Neural progenitor cell (in vitro differentiated cells): ENCODE results near the gene SLC6A13. TPM values are rescaled to one million over a fixed set of nuclear protein-coding genes. Genes with fewer than 3 reads are reported as not detected.

ENCODE experiments used
- DNase-seq: peaks from one replicate; pipeline ENCODE4 v3.0.0-alpha.2; 2016; ENCODE audit warnings: low spot score
- H2AFZ ChIP-seq: fragments of 200-600 bp; sonication (generic); replicated peaks from 2 replicates; pipeline ENCODE4 v1.6.1; 2016; ENCODE audit warnings: antibody characterized with exemption
- H3F3A ChIP-seq: fragments of 200-600 bp; sonication (generic); 2 replicates; pipeline ENCODE4 v1.6.1; 2016; ENCODE audit warnings: antibody characterized with exemption, low read depth
- H3K27ac ChIP-seq: fragments of 200-600 bp; sonication (generic); 2 replicates; pipeline ENCODE4 v1.5.1; 2016; ENCODE audit warnings: mild to moderate bottlenecking
- H3K27me3 ChIP-seq: fragments of 200-600 bp; sonication (generic); 2 replicates; pipeline ENCODE4 v1.6.1; 2016; ENCODE audit warnings: mild to moderate bottlenecking, moderate library complexity
- H3K36me3 ChIP-seq: fragments of 200-600 bp; sonication (generic); 2 replicates; pipeline ENCODE4 v1.5.1; 2016
- H3K4me1 ChIP-seq: fragments of 200-600 bp; sonication (generic); 2 replicates; pipeline ENCODE4 v1.6.1; 2016; ENCODE audit warnings: mixed run types
- H3K4me2 ChIP-seq: fragments of 200-600 bp; sonication (generic); 2 replicates; pipeline ENCODE4 v1.6.1; 2016
- H3K4me3 ChIP-seq: fragments of 200-600 bp; sonication (generic); 2 replicates; pipeline ENCODE4 v1.5.1; 2016
- H3K79me2 ChIP-seq: fragments of 200-600 bp; sonication (generic); 2 replicates; pipeline ENCODE4 v1.6.1; 2016; ENCODE audit warnings: low read depth
- H3K9ac ChIP-seq: fragments of 200-600 bp; sonication (generic); 2 replicates; pipeline ENCODE4 v1.6.1; 2016
- H3K9me3 ChIP-seq: fragments of 200-600 bp; sonication (generic); 2 replicates; pipeline ENCODE4 v1.5.1; 2016; ENCODE audit warnings: low read depth
- H4K20me1 ChIP-seq: fragments of 200-600 bp; sonication (generic); 2 replicates; pipeline ENCODE4 v1.6.1; 2016; ENCODE audit warnings: low read depth
- H3K27ac Mint-ChIP-seq: 3 replicates; pipeline ENCODE4 v1.8.0; 2021; ENCODE audit warnings: mixed read lengths
- H3K27me3 Mint-ChIP-seq: 2 replicates; pipeline ENCODE4 v1.8.0; 2022; ENCODE audit warnings: low read depth, mild to moderate bottlenecking, inconsistent platforms, moderate library complexity, mixed read lengths; ENCODE audit not compliant: insufficient read depth
- H3K36me3 Mint-ChIP-seq: 3 replicates; pipeline ENCODE4 v1.8.0; 2021; ENCODE audit warnings: mixed read lengths
- H3K4me1 Mint-ChIP-seq: 3 replicates; pipeline ENCODE4 v1.8.0; 2021; ENCODE audit warnings: mixed read lengths
- H3K4me3 Mint-ChIP-seq: 3 replicates; pipeline ENCODE4 v1.8.0; 2021; ENCODE audit warnings: mild to moderate bottlenecking, moderate library complexity, mixed read lengths
- H3K9me3 Mint-ChIP-seq: 3 replicates; pipeline ENCODE4 v1.8.0; 2020; ENCODE audit warnings: mixed read lengths
- EZH2 ChIP-seq: fragments of 200-600 bp; sonication (generic); IDR thresholded peaks from 2 replicates; pipeline ENCODE4 v1.6.1; 2017; ENCODE audit warnings: antibody characterized with exemption, mild to moderate bottlenecking, moderate library complexity
- EZH2phosphoT487 ChIP-seq: fragments of 200-600 bp; sonication (generic); IDR thresholded peaks from 2 replicates; pipeline ENCODE4 v1.6.1; 2017; ENCODE audit warnings: antibody characterized with exemption
- total RNA-seq: library from RNA; depleted of rRNA; stranded (reverse); fragments of >200 nt; gene quantifications from 2 replicates; pipeline ENCODE4 v1.2.3, GENCODE V29; 2015; ENCODE audit warnings: low replicate concordance
- TF ChIP-seq, protein P1 (sequence below): fragments of 200-600 bp; sonication (generic); IDR thresholded peaks from 2 replicates; pipeline ENCODE4 v1.5.1; 2017; ENCODE audit warnings: antibody characterized with exemption, mild to moderate bottlenecking

Gene SLC6A13
- total RNA-seq, 1 donor from 2014 or later, result not detected

DNA sequence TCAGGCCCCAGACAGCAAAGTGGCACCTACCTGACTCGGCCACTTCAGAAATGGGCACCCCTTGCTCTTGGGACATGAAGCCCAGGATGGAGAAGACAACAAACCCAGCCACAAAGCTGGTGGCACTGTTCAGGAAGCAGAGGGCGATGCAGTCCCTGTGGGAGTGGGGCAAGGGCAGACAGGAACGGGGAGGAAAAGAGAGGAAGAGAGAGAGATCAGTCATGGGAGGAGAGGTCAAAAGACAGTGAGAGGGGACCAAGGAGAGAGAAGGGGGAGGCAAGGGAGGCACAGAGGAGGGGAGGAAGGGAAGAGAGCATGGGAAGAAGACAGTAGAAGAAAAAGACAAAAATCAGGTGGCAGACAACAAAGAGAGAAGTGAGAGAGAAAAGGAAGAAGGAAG is 65.3 kb downstream of the SLC6A13 start:
- H3K4me2 ChIP-seq, result no peak overlapping the region
- H4K20me1 ChIP-seq, result no peaks in the 10 kb centered on the region
- TF ChIP-seq, protein P1, sequence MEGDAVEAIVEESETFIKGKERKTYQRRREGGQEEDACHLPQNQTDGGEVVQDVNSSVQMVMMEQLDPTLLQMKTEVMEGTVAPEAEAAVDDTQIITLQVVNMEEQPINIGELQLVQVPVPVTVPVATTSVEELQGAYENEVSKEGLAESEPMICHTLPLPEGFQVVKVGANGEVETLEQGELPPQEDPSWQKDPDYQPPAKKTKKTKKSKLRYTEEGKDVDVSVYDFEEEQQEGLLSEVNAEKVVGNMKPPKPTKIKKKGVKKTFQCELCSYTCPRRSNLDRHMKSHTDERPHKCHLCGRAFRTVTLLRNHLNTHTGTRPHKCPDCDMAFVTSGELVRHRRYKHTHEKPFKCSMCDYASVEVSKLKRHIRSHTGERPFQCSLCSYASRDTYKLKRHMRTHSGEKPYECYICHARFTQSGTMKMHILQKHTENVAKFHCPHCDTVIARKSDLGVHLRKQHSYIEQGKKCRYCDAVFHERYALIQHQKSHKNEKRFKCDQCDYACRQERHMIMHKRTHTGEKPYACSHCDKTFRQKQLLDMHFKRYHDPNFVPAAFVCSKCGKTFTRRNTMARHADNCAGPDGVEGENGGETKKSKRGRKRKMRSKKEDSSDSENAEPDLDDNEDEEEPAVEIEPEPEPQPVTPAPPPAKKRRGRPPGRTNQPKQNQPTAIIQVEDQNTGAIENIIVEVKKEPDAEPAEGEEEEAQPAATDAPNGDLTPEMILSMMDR, result no peak
- TF ChIP-seq EZH2phosphoT487 (no peak), EZH2 (no peak)
- no peak overlapping the region for H3K27ac Mint-ChIP-seq
- H2AFZ ChIP-seq, result no peak overlapping the region
- H3K79me2 ChIP-seq, result no peaks in the 10 kb centered on the region
- H3K4me1 ChIP-seq, result peaks cover 2% of the 10 kb centered on the region
- no peaks in the 10 kb centered on the region for H3K36me3 ChIP-seq
- H3K27me3 ChIP-seq, result peaks cover 59% of the 10 kb centered on the region
- H3K27me3 Mint-ChIP-seq, result peaks cover 40% of the 10 kb centered on the region
- H3K9me3 ChIP-seq, result no peaks in the 10 kb centered on the region
- H3K4me3 ChIP-seq, result no peak overlapping the region
- peaks cover 7% of the 10 kb centered on the region for H3K9me3 Mint-ChIP-seq
- no peak overlapping the region for H3K9ac ChIP-seq
- H3K27ac ChIP-seq, result no peak overlapping the region
- no peak for DNase-seq
- no peaks in the 10 kb centered on the region for H3K36me3 Mint-ChIP-seq
- peaks cover 4% of the 10 kb centered on the region for H3F3A ChIP-seq
- H3K4me1 Mint-ChIP-seq, result peaks cover 16% of the 10 kb centered on the region
- no peak overlapping the region for H3K4me3 Mint-ChIP-seq

DNA sequence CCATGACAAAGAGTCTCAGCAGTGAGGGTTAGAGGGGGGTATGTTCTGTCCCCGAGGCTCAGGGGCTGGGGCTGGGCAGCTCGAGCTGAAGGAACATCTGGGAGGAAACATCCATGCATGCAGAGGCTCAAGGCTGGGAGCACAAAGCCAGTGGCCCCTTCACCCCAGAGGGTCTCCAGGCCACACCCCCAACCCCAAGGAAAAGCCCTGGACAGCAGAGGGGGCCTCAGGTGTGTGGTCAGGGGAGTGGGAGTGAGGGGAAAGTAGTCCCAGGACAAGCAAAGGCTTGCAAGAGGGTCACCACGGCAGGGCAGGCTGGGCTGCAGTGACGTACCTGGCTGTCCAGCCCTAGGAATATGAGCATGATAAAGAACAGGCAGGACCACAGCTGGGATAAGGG is 66.2 kb downstream of the SLC6A13 start:
- Histone ChIP-seq H3K36me3 (no peaks in the 10 kb centered on the region), H4K20me1 (no peaks in the 10 kb centered on the region), H3K27me3 (peaks cover 59% of the 10 kb centered on the region), H3K4me1 (no peaks in the 10 kb centered on the region), H3K4me3 (no peak overlapping the region), H3K4me2 (no peak overlapping the region), H3K9me3 (no peaks in the 10 kb centered on the region), H3K79me2 (no peaks in the 10 kb centered on the region), H2AFZ (no peak overlapping the region), H3F3A (no peaks in the 10 kb centered on the region), H3K27ac (no peak overlapping the region), H3K9ac (no peak overlapping the region)
- no peak overlapping the region for H3K4me3 Mint-ChIP-seq
- no peaks in the 10 kb centered on the region for H3K36me3 Mint-ChIP-seq
- no peak for DNase-seq
- H3K27ac Mint-ChIP-seq, result no peak overlapping the region
- H3K9me3 Mint-ChIP-seq, result peaks cover 7% of the 10 kb centered on the region
- TF ChIP-seq EZH2phosphoT487 (no peak), EZH2 (no peak)
- TF ChIP-seq, protein P1, result no peak
- H3K27me3 Mint-ChIP-seq, result peaks cover 33% of the 10 kb centered on the region
- H3K4me1 Mint-ChIP-seq, result peaks cover 17% of the 10 kb centered on the region

DNA sequence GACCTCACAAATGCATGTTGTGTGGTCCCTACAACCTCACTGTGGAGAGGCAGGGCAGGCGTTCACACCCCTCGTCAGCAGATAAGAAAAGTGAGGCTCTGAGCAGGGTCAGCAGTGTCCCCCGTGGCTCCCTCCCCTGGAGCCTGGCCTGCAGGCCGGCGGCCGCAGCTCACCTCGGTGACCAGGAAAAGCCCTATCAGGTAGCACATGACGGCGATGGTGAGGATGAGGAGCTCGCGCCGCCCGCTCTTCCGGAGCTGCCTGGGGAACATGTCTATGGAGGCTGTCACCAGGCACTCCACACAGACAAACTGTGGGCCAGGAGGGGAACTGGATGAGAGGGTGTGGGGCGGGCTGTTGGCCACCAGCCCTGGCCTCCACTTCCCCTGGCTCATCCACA is 66.7 kb downstream of the SLC6A13 start:
- peaks cover 30% of the 10 kb centered on the region for H3K27me3 Mint-ChIP-seq

More for the DNA sequence above, 66.7 kb downstream of the SLC6A13 start:
- Histone ChIP-seq H3K27ac (no peak overlapping the region), H3K36me3 (no peaks in the 10 kb centered on the region), H3K4me2 (no peak overlapping the region), H3K27me3 (peaks cover 55% of the 10 kb centered on the region), H3K4me1 (no peaks in the 10 kb centered on the region), H3K9me3 (no peaks in the 10 kb centered on the region), H3K9ac (no peak overlapping the region), H3K79me2 (no peaks in the 10 kb centered on the region), H3K4me3 (no peak overlapping the region), H3F3A (no peaks in the 10 kb centered on the region), H4K20me1 (no peaks in the 10 kb centered on the region), H2AFZ (no peak overlapping the region)
- Mint-ChIP-seq H3K9me3 (peaks cover 7% of the 10 kb centered on the region), H3K36me3 (no peaks in the 10 kb centered on the region), H3K4me3 (peak overlapping the region; percentile 52), H3K27ac (no peak overlapping the region), H3K4me1 (peaks cover 17% of the 10 kb centered on the region)
- TF ChIP-seq, protein P1, result no peak
- no peak for TF ChIP-seq EZH2
- TF ChIP-seq EZH2phosphoT487, result no peak
- DNase-seq, result no peak
